Small intestine (tissue), 7 donors: ENCODE measurements around the gene AP3B1. TPM values are rescaled to one million over a fixed set of nuclear protein-coding genes. Genes with fewer than 3 reads are reported as not detected.

ENCODE experiments used
- DNase-seq, 2 donors: peaks; one replicate each; pipeline versions ENCODE4 v3.0.0 to v3.0.0-alpha.2; 2013
- FAIRE-seq: peaks from 2 replicates; lab custom pipeline; 2012; peaks lifted over from hg19 to GRCh38; lab: Jason Lieb, UNC
- H3K27ac ChIP-seq, 3 donors: one replicate each; pipeline ENCODE4 v1.5.1; 2013; ENCODE audit warnings: low read length in 2 of 3, mild to moderate bottlenecking in 2 of 3, control low read depth in 1 of 3, inconsistent platforms in 1 of 3, low read depth in 1 of 3, moderate library complexity in 1 of 3
- H3K27me3 ChIP-seq, 3 donors: one replicate each; pipeline ENCODE4 v1.6.1; 2013; ENCODE audit warnings: low read length in 3 of 3, inconsistent platforms in 1 of 3; ENCODE audit not compliant: control insufficient read depth in 3 of 3, insufficient read depth in 3 of 3
- H3K36me3 ChIP-seq, 3 donors: one replicate each; pipeline ENCODE4 v1.6.1; 2013; ENCODE audit warnings: low read length in 3 of 3, inconsistent platforms in 1 of 3, low read depth in 1 of 3, mild to moderate bottlenecking in 1 of 3, moderate library complexity in 1 of 3; ENCODE audit not compliant: control insufficient read depth in 3 of 3, insufficient read depth in 2 of 3
- H3K4me1 ChIP-seq, 3 donors: one replicate each; pipeline ENCODE4 v1.6.1; 2013; ENCODE audit warnings: low read length in 2 of 3, inconsistent platforms in 1 of 3, low read depth in 1 of 3, mild to moderate bottlenecking in 1 of 3, moderate library complexity in 1 of 3; ENCODE audit not compliant: control insufficient read depth in 3 of 3, insufficient read depth in 2 of 3
- H3K4me3 ChIP-seq, 3 donors: one replicate each; pipeline ENCODE4 v1.5.1; 2013; ENCODE audit warnings: low read length in 3 of 3, control low read depth in 1 of 3, inconsistent platforms in 1 of 3, low read depth in 1 of 3, mild to moderate bottlenecking in 1 of 3, moderate library complexity in 1 of 3
- H3K9me3 ChIP-seq, 2 donors: one replicate each; pipeline ENCODE4 v1.6.1; 2013; ENCODE audit warnings: low read depth in 1 of 2, low read length in 1 of 2; ENCODE audit not compliant: control insufficient read depth in 2 of 2, insufficient read depth in 1 of 2
- WGBS, 3 donors: extraction: QIAGEN DNeasy Blood & Tissue Kit; methylation state at CpG; one replicate each; pipeline ENCODE4 v1.1.7; 2013; 5-methylcytosine and 5-hydroxymethylcytosine counted together
- polyA plus RNA-seq, 4 donors: library from polyadenylated mRNA; stranded (reverse) in 3 of 4; unstranded in 1 of 4; fragments of 200-250 nt in 3 of 4; fragments of 120-200 nt in 1 of 4; gene quantifications; one replicate each; pipeline versions ENCODE4 v1.2.1 to v1.2.3, GENCODE V29; 2013
- donor health status: healthy with polysubstance abuse.
- donor health status: control.
- donor health status: control.
- donor health status: Bipolar disorder and iron deficiency.
- donor health status: healthy.

AP3B1 gene
- polyA plus RNA-seq, 4 donors = 22.6 to 38.0 (median 30.6) TPM

DNA sequence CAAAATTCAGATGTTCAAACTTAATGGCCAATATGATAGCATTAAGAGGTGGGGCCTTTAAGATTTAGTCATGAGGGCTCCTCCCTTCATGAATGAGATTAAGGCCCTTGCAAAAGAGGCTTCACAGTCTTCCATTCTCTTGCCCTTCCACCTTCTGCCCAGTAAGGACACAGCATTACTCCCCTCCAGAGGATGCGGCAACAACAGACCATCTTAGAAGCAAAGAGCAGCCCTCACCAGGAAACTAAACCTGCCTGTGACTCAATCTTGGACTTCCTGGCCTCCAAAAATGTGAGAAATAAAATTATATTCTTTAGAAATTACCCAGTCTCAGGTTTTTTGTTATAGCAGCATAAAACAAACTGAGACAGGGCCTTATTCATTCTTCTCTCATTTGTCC is 8.2 kb downstream of the AP3B1 start:
- H3K9me3 ChIP-seq = no peaks in the 10 kb centered on the region
- H3K4me1 ChIP-seq = no peaks in the 10 kb centered on the region
- 83 to 95% (median 83%) methylated on average over 1 of the region's 1 CpG for whole genome bisulfite sequencing, 3 donors
- H3K27me3 ChIP-seq = no peaks in the 10 kb centered on the region
- no peak overlapping the region for H3K4me3 ChIP-seq
- H3K36me3 ChIP-seq = peaks cover 0 to 2% (median 0%) of the 10 kb centered on the region in 3 donors
- DNase-seq (no peak), FAIRE-seq (no peak)
- no peak overlapping the region for H3K27ac ChIP-seq

DNA sequence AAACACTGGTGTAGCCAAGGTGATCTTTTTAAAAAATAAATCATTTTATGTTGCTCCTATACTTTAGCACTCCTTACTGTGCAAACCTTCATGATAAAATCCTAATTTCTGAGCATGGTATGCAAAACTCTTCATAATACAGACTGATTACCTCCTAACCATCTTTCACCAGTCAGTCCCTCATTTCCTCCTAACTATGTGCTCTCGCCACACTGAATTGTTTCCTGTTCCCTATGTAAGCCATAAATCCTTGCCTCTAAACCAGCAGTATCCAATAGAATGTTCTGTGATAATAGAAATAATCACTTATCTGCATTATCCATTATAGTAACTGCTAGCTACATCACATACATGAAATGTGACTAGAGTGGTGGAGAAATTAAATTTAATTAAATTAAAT is 10.7 kb downstream of the AP3B1 start:
- no peak overlapping the region for H3K27ac ChIP-seq
- H3K36me3 ChIP-seq = peaks cover 0 to 2% (median 0%) of the 10 kb centered on the region in 3 donors
- H3K27me3 ChIP-seq = no peaks in the 10 kb centered on the region
- DNase-seq (no peak), FAIRE-seq (no peak)
- WGBS, 3 donors = 80 to 93% (median 87%) methylated on average over 1 of the region's 1 CpG
- no peak overlapping the region for H3K4me3 ChIP-seq
- H3K4me1 ChIP-seq = no peaks in the 10 kb centered on the region
- no peaks in the 10 kb centered on the region for H3K9me3 ChIP-seq

DNA sequence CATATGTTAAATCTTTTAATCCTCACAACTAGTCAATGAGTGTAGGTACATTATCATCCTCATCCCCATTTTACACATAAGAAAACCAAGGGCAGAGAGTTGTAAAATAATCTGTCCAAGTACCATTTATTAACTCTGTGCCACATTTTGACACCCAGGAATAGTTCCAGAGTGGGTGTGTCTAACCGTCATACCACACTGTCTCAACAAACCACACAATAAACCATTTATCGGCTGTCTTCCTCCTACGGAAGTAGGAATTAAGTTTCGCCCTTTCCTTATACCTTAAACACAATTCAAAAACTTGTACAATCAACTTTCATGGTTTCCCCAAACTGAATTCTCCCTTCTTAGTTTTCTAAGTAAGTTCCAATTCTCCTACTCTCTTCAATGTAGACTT is 11.4 kb downstream of the AP3B1 start:
- FAIRE-seq (no peak), DNase-seq (no peak)
- no peaks in the 10 kb centered on the region for H3K27me3 ChIP-seq
- no peak overlapping the region for H3K4me3 ChIP-seq
- H3K4me1 ChIP-seq = no peaks in the 10 kb centered on the region
- no peak overlapping the region for H3K27ac ChIP-seq
- peaks cover 0 to 4% of the 10 kb centered on the region in 2 donors for H3K9me3 ChIP-seq
- WGBS, 3 donors = 83 to 89% (median 86%) methylated on average over 4 of the region's 4 CpGs
- peaks cover 0 to 2% (median 0%) of the 10 kb centered on the region in 3 donors for H3K36me3 ChIP-seq

DNA sequence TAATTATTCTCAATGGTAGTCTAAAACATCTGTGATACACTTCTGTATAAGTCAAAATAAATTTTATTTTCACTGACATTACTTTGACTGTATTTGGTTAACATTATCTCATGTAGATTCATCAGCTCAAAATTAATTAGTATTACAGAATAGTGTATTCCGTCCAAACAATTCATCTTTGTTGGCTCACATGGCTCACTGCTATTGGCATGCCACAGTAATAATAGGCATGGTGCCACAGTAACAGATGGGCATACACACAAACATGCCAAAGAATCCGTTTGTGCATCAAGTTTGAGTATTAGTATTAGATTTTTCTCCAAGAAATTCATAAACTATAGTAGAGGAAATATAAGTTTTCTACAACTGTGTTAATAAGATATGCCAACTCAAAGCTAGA is 14.2 kb downstream of the AP3B1 start:
- Histone ChIP-seq H3K4me1 (peaks cover 0 to 2% (median 0%) of the 10 kb centered on the region in 3 donors), H3K36me3 (peaks cover 0 to 4% (median 2%) of the 10 kb centered on the region in 3 donors), H3K27me3 (no peaks in the 10 kb centered on the region), H3K9me3 (peaks cover 0 to 4% of the 10 kb centered on the region in 2 donors), H3K27ac (no peak overlapping the region), H3K4me3 (no peak overlapping the region)
- FAIRE-seq (no peak), DNase-seq (no peak)
- WGBS, 3 donors = 55 to 64% (median 59%) methylated on average over 2 of the region's 2 CpGs

DNA sequence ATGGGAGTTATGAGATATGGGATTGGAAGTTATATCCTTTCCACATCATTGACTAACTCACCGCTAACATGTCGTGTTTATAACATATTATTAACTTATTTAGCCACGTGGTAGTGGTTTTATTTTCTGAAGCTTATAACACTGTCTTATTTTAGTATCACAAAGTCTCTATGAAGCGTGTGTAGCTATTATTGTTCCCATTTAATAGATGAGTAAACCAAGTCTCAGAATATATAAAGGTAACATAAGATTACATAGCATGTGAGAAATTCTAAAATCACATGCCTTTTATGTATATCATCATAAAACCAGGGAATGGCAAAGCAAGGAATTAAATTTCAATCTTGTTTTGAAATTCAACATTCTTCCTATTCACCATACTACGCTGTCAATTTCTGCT is 15.3 kb downstream of the AP3B1 start:
- H3K4me3 ChIP-seq = no peak overlapping the region
- WGBS, 3 donors = 96 to 98% (median 97%) methylated on average over 5 of the region's 5 CpGs
- no peaks in the 10 kb centered on the region for H3K27me3 ChIP-seq
- H3K9me3 ChIP-seq = peaks cover 0 to 4% of the 10 kb centered on the region in 2 donors
- no peak for DNase-seq
- no peak overlapping the region for H3K27ac ChIP-seq
- no peak for FAIRE-seq
- H3K36me3 ChIP-seq = peaks cover 0 to 4% (median 2%) of the 10 kb centered on the region in 3 donors
- peaks cover 0 to 2% (median 0%) of the 10 kb centered on the region in 3 donors for H3K4me1 ChIP-seq

DNA sequence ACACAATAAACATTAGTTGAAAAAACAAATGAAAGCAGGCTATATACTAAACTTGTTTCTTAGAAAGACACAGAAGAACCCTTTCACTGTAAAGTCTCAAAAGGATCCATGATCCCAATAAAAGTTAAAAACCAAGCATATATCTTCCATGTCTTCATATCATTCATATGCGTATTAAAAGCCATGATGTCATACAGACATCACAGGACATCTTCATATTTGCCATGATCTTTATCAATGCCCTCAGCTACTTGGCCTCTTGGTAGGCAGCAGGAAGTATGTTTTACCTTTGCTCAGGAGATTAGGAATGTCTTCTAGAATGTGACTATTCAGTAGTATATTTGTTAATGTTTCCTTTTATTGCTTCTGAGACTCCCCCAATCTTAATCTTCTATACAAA is 16.8 kb downstream of the AP3B1 start:
- Histone ChIP-seq H3K9me3 (peaks cover 0 to 4% of the 10 kb centered on the region in 2 donors), H3K4me1 (peaks cover 0 to 2% (median 0%) of the 10 kb centered on the region in 3 donors), H3K36me3 (peaks cover 0 to 4% (median 0%) of the 10 kb centered on the region in 3 donors), H3K4me3 (no peak overlapping the region), H3K27me3 (no peaks in the 10 kb centered on the region), H3K27ac (no peak overlapping the region)
- DNase-seq (peak; percentile 9 to 22), FAIRE-seq (no peak)
- 62 to 82% (median 63%) methylated on average over 1 of the region's 1 CpG for WGBS, 3 donors

DNA sequence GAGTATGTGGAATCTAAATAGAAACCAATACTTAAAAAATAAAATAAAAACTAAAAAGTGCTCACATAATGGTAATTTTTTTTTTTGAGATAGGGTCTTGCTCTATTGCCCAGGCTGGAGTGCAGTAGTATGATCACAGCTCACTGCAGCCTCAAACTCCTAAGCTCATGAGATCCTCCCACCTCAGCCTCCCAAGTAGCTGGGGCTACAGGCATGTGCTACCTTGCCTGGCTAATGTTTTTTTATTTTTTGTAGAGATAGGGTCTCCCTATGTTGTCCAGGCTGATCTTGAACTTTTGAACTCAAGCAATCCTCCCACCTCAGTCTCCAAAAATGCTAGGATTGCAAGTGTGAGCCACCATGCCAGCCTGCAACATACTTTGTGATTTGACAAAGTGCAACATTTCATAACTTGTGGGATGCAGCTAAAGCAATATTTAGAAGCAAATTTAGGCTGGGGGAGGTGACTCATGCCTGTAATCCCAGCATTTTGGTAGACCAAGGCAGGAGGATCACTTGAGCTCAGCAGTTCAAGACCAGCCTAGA is 18.4 kb downstream of the AP3B1 start:
- peaks cover 0 to 4% (median 0%) of the 10 kb centered on the region in 3 donors for H3K36me3 ChIP-seq
- FAIRE-seq = no peak
- H3K9me3 ChIP-seq = peaks cover 0 to 4% of the 10 kb centered on the region in 2 donors
- H3K27ac ChIP-seq = no peak overlapping the region
- no peak overlapping the region for H3K4me3 ChIP-seq
- peaks cover 0 to 2% (median 0%) of the 10 kb centered on the region in 3 donors for H3K4me1 ChIP-seq
- no peaks in the 10 kb centered on the region for H3K27me3 ChIP-seq
- no peak for DNase-seq

DNA sequence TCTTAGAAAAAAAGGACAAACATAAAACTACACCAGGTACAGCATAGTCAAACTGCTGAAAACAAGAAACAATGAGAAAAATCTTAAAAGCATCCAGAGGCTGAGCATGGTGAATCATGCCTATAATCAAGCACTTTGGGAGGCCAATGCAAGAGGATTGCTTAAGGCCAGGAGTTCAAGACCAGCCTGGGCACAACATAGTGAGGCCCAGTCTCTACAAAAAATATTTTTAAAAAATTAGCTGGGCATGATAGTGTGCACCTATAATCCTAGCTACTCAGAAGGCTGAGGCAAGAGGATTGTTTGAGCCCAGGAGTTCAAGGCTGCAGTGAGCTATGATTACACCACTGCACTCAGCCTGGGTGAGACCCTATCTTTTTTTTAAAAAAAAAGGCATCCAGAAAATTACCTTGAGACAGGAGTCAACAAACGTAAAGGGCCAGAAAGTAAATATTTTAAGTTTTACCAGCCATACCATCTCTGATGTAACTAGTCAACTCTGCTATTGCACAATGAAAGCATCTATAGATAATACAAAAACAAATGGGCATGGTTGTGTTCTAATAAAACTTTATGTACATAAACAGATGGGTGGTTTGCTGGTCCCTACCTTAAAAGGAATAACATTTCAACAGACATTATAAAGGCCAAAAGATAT is 19.8 kb downstream of the AP3B1 start:
- FAIRE-seq = no peak
- peaks cover 0 to 4% of the 10 kb centered on the region in 2 donors for H3K9me3 ChIP-seq
- no peak overlapping the region for H3K27ac ChIP-seq
- no peaks in the 10 kb centered on the region for H3K27me3 ChIP-seq
- no peak for DNase-seq
- 94 to 99% (median 96%) methylated on average over 1 of the region's 1 CpG for WGBS, 3 donors
- peaks cover 0 to 2% (median 0%) of the 10 kb centered on the region in 3 donors for H3K4me1 ChIP-seq
- peaks cover 0 to 4% (median 0%) of the 10 kb centered on the region in 3 donors for H3K36me3 ChIP-seq
- no peak overlapping the region for H3K4me3 ChIP-seq
